HL-60 (cell line): Measurements from ENCODE around the gene CLEC4D.

ENCODE experiments used
- DNase-seq, 2 experiments: peaks; one replicate each; pipeline ENCODE4 v3.0.0-alpha.2; 2010 to 2020; ENCODE audit warnings: low read depth in 1 of 2, low spot score in 1 of 2
- H3K27ac ChIP-seq: fragments of 250-450 bp; sonication (Bioruptor Pico); replicated peaks from 2 replicates; pipeline ENCODE4 v1.5.1; 2020; ENCODE audit warnings: mild to moderate bottlenecking, moderate library complexity
- H3K27me3 ChIP-seq: fragments of 250-450 bp; sonication (Bioruptor Pico); 2 replicates; pipeline ENCODE4 v1.5.1; 2021; ENCODE audit warnings: mild to moderate bottlenecking, moderate library complexity; ENCODE audit not compliant: insufficient read depth, poor library complexity, severe bottlenecking
- H3K4me3 ChIP-seq: replicated peaks from 2 replicates; pipeline ENCODE4 v1.5.1; 2011; ENCODE audit warnings: mild to moderate bottlenecking, control low read depth, low read length; ENCODE audit not compliant: insufficient read depth
- GABPA ChIP-seq: IDR thresholded peaks from 2 replicates; pipeline ENCODE4 v1.6.1; 2012; ENCODE audit warnings: low read depth
- POLR2AphosphoS5 ChIP-seq: IDR thresholded peaks from 2 replicates; pipeline ENCODE4 v1.6.1; 2012; ENCODE audit warnings: low read depth
- SPI1 ChIP-seq: IDR thresholded peaks from 2 replicates; pipeline ENCODE4 v1.6.1; 2012; ENCODE audit warnings: low read depth, mild to moderate bottlenecking, borderline replicate concordance
- long read RNA-seq: library from polyadenylated mRNA; unstranded; transcript quantifications from one replicate; pipeline ENCODE4 v2.0.0, GENCODE V29; 2020
- TF ChIP-seq, protein P1 (sequence below): IDR thresholded peaks from one replicate; pipeline ENCODE4 v1.5.1; 2011; ENCODE audit warnings: low read length, control low read depth, inconsistent platforms; ENCODE audit not compliant: insufficient read depth
- TF ChIP-seq, protein P2 (sequence below): IDR thresholded peaks from 2 replicates; pipeline ENCODE4 v1.6.1; 2012; ENCODE audit warnings: low read depth; ENCODE audit not compliant: insufficient replicate concordance

CLEC4D gene
- long read RNA-seq, result 0 reads

DNA sequence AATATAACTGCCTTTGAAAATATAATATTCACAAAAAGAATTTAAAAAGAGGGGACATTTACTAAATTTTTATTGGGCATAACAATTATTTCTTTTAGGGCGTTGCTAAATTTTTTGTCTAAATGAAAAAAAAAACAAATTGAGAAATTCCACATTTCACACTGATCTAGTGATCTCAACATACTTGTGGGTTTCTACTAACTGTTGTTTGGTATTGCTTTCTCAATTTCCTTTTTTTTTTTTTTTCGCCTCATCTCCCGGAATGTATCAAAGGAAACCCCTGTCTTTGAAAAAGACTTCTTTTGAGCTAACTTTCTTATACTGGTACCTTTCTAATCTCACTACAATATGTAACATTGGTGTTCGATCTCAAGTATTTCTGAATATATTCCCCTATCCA lies at the start of gene CLEC4D:
TSS of gene CLEC4D (plus strand) at position 248 of the 400 bp plus-strand sequence. CDS start 230 bp downstream, outside the sequence.
- Histone ChIP-seq H3K27ac (peak within 1 kb of the TSS; percentile 54), H3K4me3 (peak within 1 kb of the TSS; percentile 32), H3K27me3 (no peaks in the 10 kb centered on the region)
- DNase-seq, result peak in 1 of 2 experiments; percentile 21
- TF ChIP-seq, protein P1, sequence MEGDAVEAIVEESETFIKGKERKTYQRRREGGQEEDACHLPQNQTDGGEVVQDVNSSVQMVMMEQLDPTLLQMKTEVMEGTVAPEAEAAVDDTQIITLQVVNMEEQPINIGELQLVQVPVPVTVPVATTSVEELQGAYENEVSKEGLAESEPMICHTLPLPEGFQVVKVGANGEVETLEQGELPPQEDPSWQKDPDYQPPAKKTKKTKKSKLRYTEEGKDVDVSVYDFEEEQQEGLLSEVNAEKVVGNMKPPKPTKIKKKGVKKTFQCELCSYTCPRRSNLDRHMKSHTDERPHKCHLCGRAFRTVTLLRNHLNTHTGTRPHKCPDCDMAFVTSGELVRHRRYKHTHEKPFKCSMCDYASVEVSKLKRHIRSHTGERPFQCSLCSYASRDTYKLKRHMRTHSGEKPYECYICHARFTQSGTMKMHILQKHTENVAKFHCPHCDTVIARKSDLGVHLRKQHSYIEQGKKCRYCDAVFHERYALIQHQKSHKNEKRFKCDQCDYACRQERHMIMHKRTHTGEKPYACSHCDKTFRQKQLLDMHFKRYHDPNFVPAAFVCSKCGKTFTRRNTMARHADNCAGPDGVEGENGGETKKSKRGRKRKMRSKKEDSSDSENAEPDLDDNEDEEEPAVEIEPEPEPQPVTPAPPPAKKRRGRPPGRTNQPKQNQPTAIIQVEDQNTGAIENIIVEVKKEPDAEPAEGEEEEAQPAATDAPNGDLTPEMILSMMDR, result no peak
- no peak; the same call in 1 of the 2 replicates for TF ChIP-seq SPI1
- TF ChIP-seq POLR2AphosphoS5, result no peak

DNA sequence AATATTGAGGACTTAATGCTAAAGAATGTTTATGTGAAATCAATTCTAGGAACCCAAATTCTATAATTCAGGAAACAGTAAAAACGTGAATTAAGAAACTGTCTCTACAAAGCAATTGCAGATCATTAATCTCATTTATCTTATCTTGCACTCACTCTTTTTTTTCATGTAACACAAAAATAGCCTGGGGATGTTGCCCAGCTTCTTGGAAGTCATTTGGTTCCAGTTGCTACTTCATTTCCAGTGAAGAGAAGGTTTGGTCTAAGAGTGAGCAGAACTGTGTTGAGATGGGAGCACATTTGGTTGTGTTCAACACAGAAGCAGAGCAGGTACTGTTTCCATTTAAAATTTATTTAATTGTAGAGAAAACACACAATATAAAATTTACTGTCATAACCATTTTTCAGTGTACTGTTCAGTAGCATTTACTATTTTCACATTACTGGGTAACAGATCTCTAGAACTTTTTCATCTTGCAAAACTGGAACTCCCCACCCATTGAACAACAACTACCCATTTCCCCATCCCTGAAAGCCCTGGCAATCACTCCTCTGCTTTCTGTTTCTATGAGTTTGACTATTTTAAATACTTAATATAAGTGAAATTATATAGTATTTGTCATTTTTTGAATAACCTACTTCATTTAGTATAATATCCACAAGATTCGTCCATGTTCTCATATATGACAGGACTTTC lies 47.9 kb upstream of the CLEC4D start:
- no peaks in the 10 kb centered on the region for H3K27me3 ChIP-seq
- TF ChIP-seq SPI1, result no peak
- TF ChIP-seq, protein P1, result no peak
- no peak for TF ChIP-seq POLR2AphosphoS5
- TF ChIP-seq, protein P2, sequence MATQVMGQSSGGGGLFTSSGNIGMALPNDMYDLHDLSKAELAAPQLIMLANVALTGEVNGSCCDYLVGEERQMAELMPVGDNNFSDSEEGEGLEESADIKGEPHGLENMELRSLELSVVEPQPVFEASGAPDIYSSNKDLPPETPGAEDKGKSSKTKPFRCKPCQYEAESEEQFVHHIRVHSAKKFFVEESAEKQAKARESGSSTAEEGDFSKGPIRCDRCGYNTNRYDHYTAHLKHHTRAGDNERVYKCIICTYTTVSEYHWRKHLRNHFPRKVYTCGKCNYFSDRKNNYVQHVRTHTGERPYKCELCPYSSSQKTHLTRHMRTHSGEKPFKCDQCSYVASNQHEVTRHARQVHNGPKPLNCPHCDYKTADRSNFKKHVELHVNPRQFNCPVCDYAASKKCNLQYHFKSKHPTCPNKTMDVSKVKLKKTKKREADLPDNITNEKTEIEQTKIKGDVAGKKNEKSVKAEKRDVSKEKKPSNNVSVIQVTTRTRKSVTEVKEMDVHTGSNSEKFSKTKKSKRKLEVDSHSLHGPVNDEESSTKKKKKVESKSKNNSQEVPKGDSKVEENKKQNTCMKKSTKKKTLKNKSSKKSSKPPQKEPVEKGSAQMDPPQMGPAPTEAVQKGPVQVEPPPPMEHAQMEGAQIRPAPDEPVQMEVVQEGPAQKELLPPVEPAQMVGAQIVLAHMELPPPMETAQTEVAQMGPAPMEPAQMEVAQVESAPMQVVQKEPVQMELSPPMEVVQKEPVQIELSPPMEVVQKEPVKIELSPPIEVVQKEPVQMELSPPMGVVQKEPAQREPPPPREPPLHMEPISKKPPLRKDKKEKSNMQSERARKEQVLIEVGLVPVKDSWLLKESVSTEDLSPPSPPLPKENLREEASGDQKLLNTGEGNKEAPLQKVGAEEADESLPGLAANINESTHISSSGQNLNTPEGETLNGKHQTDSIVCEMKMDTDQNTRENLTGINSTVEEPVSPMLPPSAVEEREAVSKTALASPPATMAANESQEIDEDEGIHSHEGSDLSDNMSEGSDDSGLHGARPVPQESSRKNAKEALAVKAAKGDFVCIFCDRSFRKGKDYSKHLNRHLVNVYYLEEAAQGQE, result no peak
- TF ChIP-seq GABPA, result no peak
- no peak overlapping the region for H3K4me3 ChIP-seq
- no peak for DNase-seq
- no peak overlapping the region for H3K27ac ChIP-seq

DNA sequence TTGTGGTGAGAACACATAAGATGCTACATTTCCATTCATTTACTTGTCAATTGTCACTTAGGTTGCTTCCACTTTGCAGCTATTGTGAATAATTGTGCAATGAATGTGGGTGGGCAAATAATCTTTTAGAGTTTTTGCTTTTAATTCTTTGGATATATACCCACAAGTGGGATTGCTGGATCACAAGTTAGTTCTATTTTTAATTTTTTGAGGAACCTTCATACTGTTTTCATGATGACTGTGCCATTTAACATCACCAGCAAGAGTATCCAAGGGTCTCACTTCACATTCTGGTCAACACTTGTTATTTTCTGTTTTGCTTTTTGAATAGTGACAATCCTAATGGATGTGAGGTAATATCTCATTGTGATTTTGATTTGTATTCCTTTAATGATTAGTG lies 47.1 kb upstream of the CLEC4D start:
- no peak overlapping the region for H3K27ac ChIP-seq
- TF ChIP-seq, protein P2, result no peak
- TF ChIP-seq POLR2AphosphoS5, result no peak
- no peak for TF ChIP-seq GABPA
- H3K27me3 ChIP-seq, result no peaks in the 10 kb centered on the region
- H3K4me3 ChIP-seq, result no peak overlapping the region
- no peak for DNase-seq

DNA sequence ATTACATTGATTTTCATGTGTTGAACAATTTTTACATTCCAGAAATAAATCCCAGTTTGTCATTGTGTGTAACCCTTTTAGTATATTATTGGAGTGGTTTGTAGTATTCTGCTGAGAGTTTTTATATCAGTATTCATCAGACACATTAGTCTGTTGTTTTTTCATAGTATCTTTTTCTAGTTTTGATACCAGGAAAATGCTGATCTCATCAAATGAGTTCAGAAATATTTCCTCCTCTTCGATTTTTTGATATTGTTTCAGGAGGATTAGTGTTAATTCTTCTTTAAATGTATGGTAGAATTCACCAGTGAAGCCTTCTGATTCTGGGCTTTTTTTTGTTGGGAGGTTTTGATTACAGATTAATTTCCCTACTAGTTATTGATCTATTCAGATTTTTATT lies 42.2 kb upstream of the CLEC4D start:
- no peak overlapping the region for H3K27ac ChIP-seq
- TF ChIP-seq, protein P2, result no peak
- no peak for TF ChIP-seq POLR2AphosphoS5
- TF ChIP-seq, protein P1, result no peak
- TF ChIP-seq GABPA, result no peak
- no peak for TF ChIP-seq SPI1

More for the DNA sequence above, 42.2 kb upstream of the CLEC4D start:
- H3K27me3 ChIP-seq, result peaks cover 3% of the 10 kb centered on the region
- no peak for DNase-seq
- no peak overlapping the region for H3K4me3 ChIP-seq
